HepG2 (cell line): Measurements from ENCODE around the gene THSD4. TPM values are rescaled to one million over a fixed set of nuclear protein-coding genes. Genes with fewer than 3 reads are reported as not detected.

Experiments used
- ATAC-seq: fragments of 200-7000 bp; cut with Tn5 transposase; 3 replicates; pipeline ENCODE4 v1.9.1; 2020; ENCODE audit warnings: mild to moderate bottlenecking, moderate library complexity
- BruUV-seq: library from RNA; stranded (reverse); fragments of 400-500 nt; replicated peaks from 2 replicates; lab custom pipeline; 2021; lab: Mats Ljungman, UMichigan
- CTCF ChIA-PET: fragments of 300-600 bp; formaldehyde crosslinking; extraction: SDS; loops from one replicate; lab custom pipeline; 2021; ENCODE audit warnings: low total read pairs, inconsistent platforms, low intra/inter-chr PET ratio; lab: Yijun Ruan, JAX
- POLR2A ChIA-PET: fragments of 350-600 bp; sonication (Branson Sonifier 250); formaldehyde crosslinking; loops from one replicate; lab custom pipeline; 2020; ENCODE audit warnings: antibody characterized with exemption, inconsistent platforms; lab: Yijun Ruan, JAX
- DNase-seq: peaks from one replicate; pipeline ENCODE4 v3.0.0-alpha.2; 2015; ENCODE audit warnings: low spot score
- FAIRE-seq: peaks from 3 replicates; lab custom pipeline; 2011; peaks lifted over from hg19 to GRCh38; lab: Jason Lieb, UNC
- H2AFZ ChIP-seq: one replicate; pipeline ENCODE4 v1.6.1; 2011; ENCODE audit warnings: low read length, inconsistent platforms
- H3K27ac ChIP-seq: fragments of 300-600 bp; 3 replicates; pipeline ENCODE4 v1.8.0; 2011; ENCODE audit warnings: mixed run types, mild to moderate bottlenecking, mixed read lengths, low read length, inconsistent platforms; ENCODE audit not compliant: insufficient read depth; ENCODE audit errors: extremely low read length
- H3K27me3 ChIP-seq, 2 experiments: fragments of 200-600 bp in 1 of 2; 2 replicates in 1 of 2; 3 replicates in 1 of 2; pipeline versions ENCODE4 v1.6.0 to v1.8.0; 2011; ENCODE audit warnings: low read length in 2 of 2, mild to moderate bottlenecking in 2 of 2, moderate library complexity in 2 of 2, inconsistent platforms in 1 of 2; ENCODE audit not compliant: insufficient read depth in 2 of 2, control insufficient read depth in 1 of 2
- H3K36me3 ChIP-seq, 2 experiments: fragments of 200-600 bp in 1 of 2; replicated peaks in 1 of 2; 2 replicates in 1 of 2; 3 replicates in 1 of 2; pipeline versions ENCODE4 v1.5.1 to v1.8.0; 2011; ENCODE audit warnings: low read length in 2 of 2, inconsistent platforms in 1 of 2; ENCODE audit not compliant: insufficient read depth in 2 of 2, control insufficient read depth in 1 of 2
- H3K4me1 ChIP-seq: 2 replicates; pipeline ENCODE4 v1.5.1; 2012; ENCODE audit warnings: low read length, inconsistent platforms; ENCODE audit not compliant: insufficient read depth
- H3K4me2 ChIP-seq: 2 replicates; pipeline ENCODE4 v1.6.0; 2011; ENCODE audit warnings: low read depth, low read length, inconsistent platforms
- H3K4me3 ChIP-seq, 3 experiments: fragments of 200-600 bp in 1 of 3; sonication (generic), shearing (Covaris generic) in 1 of 3; replicated peaks in 1 of 3; 2 replicates each; pipeline ENCODE4 v1.5.1; 2011 to 2016; ENCODE audit warnings: low read length in 3 of 3, inconsistent platforms in 2 of 3, low read depth in 2 of 3, mild to moderate bottlenecking in 2 of 3, control low read depth in 1 of 3, mixed read lengths in 1 of 3; ENCODE audit not compliant: insufficient read depth in 1 of 3
- H3K79me2 ChIP-seq: one replicate; pipeline ENCODE4 v1.6.1; 2011; ENCODE audit warnings: low read length, inconsistent platforms; ENCODE audit not compliant: insufficient read depth
- H3K9ac ChIP-seq: 2 replicates; pipeline ENCODE4 v1.6.0; 2011; ENCODE audit warnings: mild to moderate bottlenecking, low read depth, low read length, inconsistent platforms; ENCODE audit not compliant: insufficient read depth
- H3K9me3 ChIP-seq: 2 replicates; pipeline ENCODE4 v1.5.1; 2012; ENCODE audit warnings: mild to moderate bottlenecking, low read length
- H4K20me1 ChIP-seq: 2 replicates; pipeline ENCODE4 v1.6.0; 2011; ENCODE audit warnings: inconsistent platforms, mild to moderate bottlenecking, low read length, moderate library complexity; ENCODE audit not compliant: insufficient read depth
- CAMTA2 ChIP-seq: sonication (generic); formaldehyde crosslinking; IDR thresholded peaks from 2 replicates; pipeline ENCODE4 v1.4.0; 2020; ENCODE audit warnings: mild to moderate bottlenecking, missing genetic modification reagents, borderline replicate concordance
- CHD4 ChIP-seq: fragments of 200-600 bp; sonication (generic); IDR thresholded peaks from 2 replicates; pipeline ENCODE4 v1.7.0; 2017; ENCODE audit warnings: mild to moderate bottlenecking, low read length, borderline replicate concordance
- GATAD1 ChIP-seq: IDR thresholded peaks from 2 replicates; pipeline ENCODE4 v1.6.1; 2016; ENCODE audit warnings: missing genetic modification reagents, missing compliant biosample characterization
- KDM3A ChIP-seq: IDR thresholded peaks from 2 replicates; pipeline ENCODE4 v1.6.1; 2018; ENCODE audit warnings: low read depth, missing compliant biosample characterization
- PLRG1 ChIP-seq: fragments of 450-650 bp; conservative IDR thresholded peaks from 2 replicates; pipeline ENCODE4 v1.6.1; 2016
- SIN3A ChIP-seq: IDR thresholded peaks from 2 replicates; pipeline ENCODE4 v1.6.1; 2011; ENCODE audit warnings: low read depth, mild to moderate bottlenecking, control low read depth, low read length, borderline replicate concordance
- TP53 ChIP-seq: sonication (generic); formaldehyde crosslinking; conservative IDR thresholded peaks from 2 replicates; pipeline ENCODE4 v1.4.0; 2020; ENCODE audit warnings: missing genetic modification reagents
- ZFP82 ChIP-seq: sonication (generic); formaldehyde crosslinking; IDR thresholded peaks from 2 replicates; pipeline ENCODE4 v1.5.1; 2020; ENCODE audit warnings: mild to moderate bottlenecking, missing genetic modification reagents, borderline replicate concordance
- ZNF782 ChIP-seq: sonication (generic); formaldehyde crosslinking; IDR thresholded peaks from 2 replicates; pipeline ENCODE4 v1.4.0; 2020; ENCODE audit warnings: missing genetic modification reagents, mild to moderate bottlenecking, borderline replicate concordance
- WGBS: methylation state at CpG from one replicate; pipeline ENCODE4 v1.1.6; 2017; ENCODE audit warnings: low lambda C conversion rate; 5-methylcytosine and 5-hydroxymethylcytosine counted together
- in situ Hi-C: cut with HindIII; loops from 2 replicates; pipeline ENCODE4 v1.10.0; 2017; ENCODE audit warnings: low pct_unique_long_range_greater_than_20kb; ENCODE audit not compliant: extremely low pct_ligation_motif_present
- intact Hi-C: fragments of 100-400 bp; cut with micrococcal nuclease; formaldehyde crosslinking; loops from one replicate; pipeline ENCODE4 v1.10.0; 2022; ENCODE audit not compliant: unreplicated experiment
- polyA plus RNA-seq, 8 experiments: library from polyadenylated mRNA; depleted of rRNA in 3 of 8; stranded (reverse) in 7 of 8; unstranded in 1 of 8; fragments of >200 nt; fragmentation: Illumina TruSeq in 4 of 8; extraction: Trizol in 4 of 8; gene quantifications; 2 replicates each; pipeline versions ENCODE4 v1.2.1 to v1.2.3, GENCODE V29; 2011 to 2016; ENCODE audit warnings: low read depth in 4 of 8, missing spikeins in 1 of 8, mixed read lengths in 1 of 8; ENCODE audit not compliant: insufficient read depth in 1 of 8
- total RNA-seq, 5 experiments: library from RNA; depleted of rRNA; stranded (reverse); fragments of >200 nt; fragmentation: Illumina TruSeq; extraction: Trizol; gene quantifications; 2 replicates each; pipeline ENCODE4 v1.2.3, GENCODE V29; 2016; ENCODE audit warnings: low read depth in 1 of 5
- TF ChIP-seq, protein P1 (sequence below): IDR thresholded peaks from 2 replicates; pipeline ENCODE4 v1.6.1; 2016; ENCODE audit warnings: control low read depth

THSD4 gene
- total and polyA plus RNA-seq, 2 of the 13 experiments (the other 11 are each of a cell fraction or from before 2014, with no cell fraction given): 0.07 to 0.21 TPM

GRCh38 chr15:71433402-71433801, 318.1 kb downstream of the THSD4 start:
- H3K4me1 ChIP-seq: no peaks in the 10 kb centered on the region
- intact Hi-C loops: no loop called here
- CTCF ChIA-PET: no interaction called here
- H3K4me2 ChIP-seq: no peak overlapping the region
- H3K79me2 ChIP-seq: no peaks in the 10 kb centered on the region
- POLR2A ChIA-PET: no interaction called here
- no peaks in the 10 kb centered on the region for H3K9me3 ChIP-seq
- no peak overlapping the region for H2AFZ ChIP-seq
- in situ Hi-C loops: no loop called here
- no peak for TF ChIP-seq CAMTA2 (CRISPR knock-in tag)
- no peak for TF ChIP-seq KDM3A (CRISPR knock-in tag)
- TF ChIP-seq PLRG1: no peak
- TF ChIP-seq GATAD1 (CRISPR knock-in tag): no peak
- no peak for TF ChIP-seq ZNF782 (CRISPR knock-in tag)
- TF ChIP-seq ZFP82 (CRISPR knock-in tag): no peak
- TF ChIP-seq SIN3A: no peak
- no peak for TF ChIP-seq CHD4
- TF ChIP-seq, protein P1, sequence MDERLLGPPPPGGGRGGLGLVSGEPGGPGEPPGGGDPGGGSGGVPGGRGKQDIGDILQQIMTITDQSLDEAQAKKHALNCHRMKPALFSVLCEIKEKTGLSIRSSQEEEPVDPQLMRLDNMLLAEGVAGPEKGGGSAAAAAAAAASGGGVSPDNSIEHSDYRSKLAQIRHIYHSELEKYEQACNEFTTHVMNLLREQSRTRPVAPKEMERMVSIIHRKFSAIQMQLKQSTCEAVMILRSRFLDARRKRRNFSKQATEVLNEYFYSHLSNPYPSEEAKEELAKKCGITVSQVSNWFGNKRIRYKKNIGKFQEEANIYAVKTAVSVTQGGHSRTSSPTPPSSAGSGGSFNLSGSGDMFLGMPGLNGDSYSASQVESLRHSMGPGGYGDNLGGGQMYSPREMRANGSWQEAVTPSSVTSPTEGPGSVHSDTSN (CRISPR knock-in tag): no peak
- no peak for TF ChIP-seq TP53 (CRISPR knock-in tag)
- TF ChIP-seq, all 625 proteins: peak for 0
- H4K20me1 ChIP-seq: no peaks in the 10 kb centered on the region
- FAIRE-seq (no peak), ATAC-seq (no peak), DNase-seq (no peak)
- no TSS peak for BruUV-seq
- H3K27ac ChIP-seq: no peak overlapping the region
- no peak overlapping the region for H3K9ac ChIP-seq
- WGBS: 40% methylated on average over 1 of the region's 1 CpG
- no peaks in the 10 kb centered on the region for H3K27me3 ChIP-seq
- H3K36me3 ChIP-seq: no peaks in the 10 kb centered on the region
- H3K4me3 ChIP-seq: no peak overlapping the region
